ENCODE data around the gene CD80. TPM values are rescaled to one million over a fixed set of nuclear protein-coding genes. Genes with fewer than 3 reads are reported as not detected.
"Not testable (repeated sequence)": the region's sequence is repeated elsewhere in the genome, so short reads cannot be mapped to it uniquely, and the experiment has no call there.

CD80 gene
- total RNA-seq, 4 donors from 2014 or later = 0.13 to 1.3 TPM; not detected in 2

- H3K27ac ChIP-seq = no peak overlapping the region
- no peak for TF ChIP-seq POLR2A (IDR thresholded peaks at IDR 0.05)
- no peak for TF ChIP-seq CTCF (IDR thresholded peaks at IDR 0.05)
Measured at GRCh38 chr3:119595639-119596334, 36.4 kb upstream of the CD80 start.

GRCh38 chr3:119594929-119595328, 35.5 kb upstream of the CD80 start:
- peaks cover 0 to 15% (median 6%) of the 10 kb centered on the region in 3 donors for H3K4me1 ChIP-seq
- H3K36me3 ChIP-seq; H3K27me3 ChIP-seq; H3K4me3 ChIP-seq; H3K27ac ChIP-seq; DNase-seq; intact Hi-C loops (cut with DNase I); H3K9me3 ChIP-seq: not testable (repeated sequence)
- 50 to 78% methylated on average over 1 of the region's 1 CpG for WGBS, 2 donors

More at GRCh38 chr3:119595639-119596334, 36.4 kb upstream of the CD80 start:
- DNase-seq = no peak
- 68 to 79% methylated on average over 3 to 7 of the region's 7 CpGs for WGBS, 2 donors
- peak overlapping the region in 1 of 4 donors; percentile 37 for H3K4me3 ChIP-seq
- H3K4me1 ChIP-seq = peaks cover 0 to 15% (median 6%) of the 10 kb centered on the region in 3 donors
- H3K36me3 ChIP-seq = no peaks in the 10 kb centered on the region
- H3K9me3 ChIP-seq = no peaks in the 10 kb centered on the region
- intact Hi-C loops (cut with DNase I) = no loop called here
- H3K27me3 ChIP-seq = no peaks in the 10 kb centered on the region

- Histone ChIP-seq H3K4me3 (no peak overlapping the region), H3K27me3 (no peaks in the 10 kb centered on the region), H3K4me1 (peaks cover 0 to 15% (median 6%) of the 10 kb centered on the region in 3 donors), H3K27ac (no peak overlapping the region), H3K36me3 (no peaks in the 10 kb centered on the region), H3K9me3 (no peaks in the 10 kb centered on the region)
- intact Hi-C loops (cut with DNase I) = no loop called here
- no peak for DNase-seq
- no peak for TF ChIP-seq POLR2A (IDR thresholded peaks at IDR 0.05)
- no peak for TF ChIP-seq CTCF (IDR thresholded peaks at IDR 0.05)
- WGBS, 2 donors = 71 to 82% methylated on average over 5 of the region's 5 CpGs
Measured at GRCh38 chr3:119594066-119594465, 34.7 kb upstream of the CD80 start.

- Histone ChIP-seq H3K27me3 (no peaks in the 10 kb centered on the region), H3K9me3 (no peaks in the 10 kb centered on the region), H3K36me3 (no peaks in the 10 kb centered on the region), H3K4me1 (peaks cover 0 to 13% (median 6%) of the 10 kb centered on the region in 3 donors), H3K27ac (no peak overlapping the region), H3K4me3 (no peak overlapping the region)
- intact Hi-C loops (cut with DNase I) = no loop called here
- no peak for DNase-seq
- TF ChIP-seq POLR2A (IDR thresholded peaks at IDR 0.05) (no peak), CTCF (IDR thresholded peaks at IDR 0.05) (no peak)
- 29 to 60% methylated on average over 1 of the region's 1 CpG for WGBS, 2 donors
Measured at GRCh38 chr3:119592861-119593260, 33.4 kb upstream of the CD80 start.

GRCh38 chr3:119590706-119591105, 31.3 kb upstream of the CD80 start:
- no peaks in the 10 kb centered on the region for H3K27me3 ChIP-seq
- H3K36me3 ChIP-seq = no peaks in the 10 kb centered on the region
- no peak for DNase-seq
- no peak for TF ChIP-seq POLR2A (IDR thresholded peaks at IDR 0.05)
- TF ChIP-seq CTCF (IDR thresholded peaks at IDR 0.05) = no peak
- H3K27ac ChIP-seq = no peak overlapping the region
- H3K9me3 ChIP-seq = no peaks in the 10 kb centered on the region
- no peak overlapping the region for H3K4me3 ChIP-seq
- H3K4me1 ChIP-seq = peaks cover 0 to under 1% (median 0%) of the 10 kb centered on the region in 3 donors
- 82 to 100% methylated on average over 1 of the region's 1 CpG for WGBS, 2 donors
- intact Hi-C loops (cut with DNase I) = no loop called here

Measured in esophagus squamous epithelium (tissue), 5 donors.